22Rv1 (cell line): ENCODE data around the gene NUDT2.

Source experiments
- H3K27ac ChIP-seq: fragments of 450-650 bp; 2 replicates; pipeline ENCODE4 v1.5.1; 2017
- ZFX ChIP-seq: fragments of 450-650 bp; IDR thresholded peaks from 2 replicates; pipeline ENCODE4 v1.6.1; 2017; ENCODE audit warnings: antibody characterized with exemption, borderline replicate concordance
- TF ChIP-seq, protein P1 (sequence below): fragments of 450-650 bp; IDR thresholded peaks from 2 replicates; pipeline ENCODE4 v1.5.1; 2017; ENCODE audit warnings: mild to moderate bottlenecking

The NUDT2 gene

DNA sequence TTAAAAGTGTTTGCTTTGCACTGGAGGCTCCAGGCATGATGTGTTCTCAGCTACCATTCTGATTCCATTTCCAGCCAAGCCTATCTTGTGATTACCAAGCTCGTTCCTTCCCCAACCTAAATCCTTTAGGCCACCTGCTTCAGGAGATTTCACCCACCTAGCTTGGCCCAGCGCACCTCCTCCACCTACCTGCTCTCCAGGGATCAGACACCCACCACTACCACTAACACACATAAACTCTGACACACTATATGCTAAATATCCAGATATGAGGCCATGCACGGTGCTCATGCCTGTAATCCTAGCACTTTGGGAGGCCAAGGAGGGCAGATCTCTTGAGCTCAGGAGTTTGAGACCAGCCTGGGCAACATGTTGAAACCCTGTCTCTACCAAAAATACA lies 45.0 kb downstream of the NUDT2 start:
- no peak for TF ChIP-seq ZFX
- TF ChIP-seq, protein P1, sequence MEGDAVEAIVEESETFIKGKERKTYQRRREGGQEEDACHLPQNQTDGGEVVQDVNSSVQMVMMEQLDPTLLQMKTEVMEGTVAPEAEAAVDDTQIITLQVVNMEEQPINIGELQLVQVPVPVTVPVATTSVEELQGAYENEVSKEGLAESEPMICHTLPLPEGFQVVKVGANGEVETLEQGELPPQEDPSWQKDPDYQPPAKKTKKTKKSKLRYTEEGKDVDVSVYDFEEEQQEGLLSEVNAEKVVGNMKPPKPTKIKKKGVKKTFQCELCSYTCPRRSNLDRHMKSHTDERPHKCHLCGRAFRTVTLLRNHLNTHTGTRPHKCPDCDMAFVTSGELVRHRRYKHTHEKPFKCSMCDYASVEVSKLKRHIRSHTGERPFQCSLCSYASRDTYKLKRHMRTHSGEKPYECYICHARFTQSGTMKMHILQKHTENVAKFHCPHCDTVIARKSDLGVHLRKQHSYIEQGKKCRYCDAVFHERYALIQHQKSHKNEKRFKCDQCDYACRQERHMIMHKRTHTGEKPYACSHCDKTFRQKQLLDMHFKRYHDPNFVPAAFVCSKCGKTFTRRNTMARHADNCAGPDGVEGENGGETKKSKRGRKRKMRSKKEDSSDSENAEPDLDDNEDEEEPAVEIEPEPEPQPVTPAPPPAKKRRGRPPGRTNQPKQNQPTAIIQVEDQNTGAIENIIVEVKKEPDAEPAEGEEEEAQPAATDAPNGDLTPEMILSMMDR: no peak

GRCh38 chr9:34374905-34375552 lies 45.7 kb downstream of the NUDT2 start:
- TF ChIP-seq, protein P1: peak; percentile 53
- no peak for TF ChIP-seq ZFX
- H3K27ac ChIP-seq: peak overlapping the region; percentile 89

More for the DNA sequence above, 45.0 kb downstream of the NUDT2 start:
- peak overlapping the region; percentile 89 for H3K27ac ChIP-seq

- peak overlapping the region; percentile 89 for H3K27ac ChIP-seq
Measured at GRCh38 chr9:34375901-34376595, 46.7 kb downstream of the NUDT2 start.

DNA sequence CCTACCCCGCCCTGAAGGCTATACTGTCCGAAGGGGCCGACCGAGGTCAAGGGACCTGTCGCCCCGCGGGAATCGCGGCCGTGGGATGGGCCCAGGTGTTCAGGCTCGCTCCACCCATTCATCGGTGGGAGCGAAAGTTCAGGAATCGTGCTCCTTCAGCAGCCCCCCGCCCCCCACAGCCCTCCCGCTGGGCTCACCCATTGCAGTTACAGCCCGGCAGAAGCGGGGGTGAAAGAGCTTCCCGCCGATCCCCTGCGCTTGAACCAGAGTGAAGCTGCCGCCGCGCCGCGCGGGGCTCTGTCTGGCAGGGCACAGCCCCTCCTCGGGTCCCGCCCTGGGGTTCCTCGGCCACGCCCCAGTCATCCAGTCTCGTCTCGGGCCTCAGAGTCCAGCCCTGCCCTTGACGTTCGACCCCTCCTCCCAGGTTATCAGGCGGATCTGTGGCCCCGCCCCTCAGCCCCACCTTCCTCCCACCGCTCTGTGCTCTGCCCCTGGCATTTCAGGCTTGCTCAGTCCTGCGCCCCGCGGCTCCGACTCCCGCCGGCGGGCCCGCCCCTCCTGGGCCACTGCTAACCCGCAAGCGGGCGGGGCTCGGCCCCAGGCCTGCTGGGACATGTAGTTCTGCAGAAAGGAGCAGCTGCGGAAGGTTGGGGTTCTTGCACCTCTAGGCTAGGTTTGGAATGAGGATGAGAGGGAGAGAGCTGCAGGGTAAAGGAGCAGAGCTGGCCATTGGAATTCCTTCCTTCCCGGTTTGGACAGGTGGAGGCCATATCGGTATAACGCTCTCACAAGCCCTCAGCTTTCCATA lies 47.4 kb downstream of the NUDT2 start, which contains the start of gene MYORG:
TSS of gene MYORG (minus strand) at position 303 of the 808 bp plus-strand sequence. CDS start 3,955 bp downstream, outside the sequence.
- peak within 1 kb of the TSS; percentile 89 for H3K27ac ChIP-seq
- TF ChIP-seq ZFX: no peak

More at GRCh38 chr9:34375901-34376595, 46.7 kb downstream of the NUDT2 start:
- TF ChIP-seq, protein P1: peak; percentile 74
- no peak for TF ChIP-seq ZFX

- peak overlapping the region; percentile 89 for H3K27ac ChIP-seq
Measured at GRCh38 chr9:34377404-34377746, 48.0 kb downstream of the NUDT2 start.

GRCh38 chr9:34378376-34379060 lies 49.1 kb downstream of the NUDT2 start:
- TF ChIP-seq, protein P1: no peak
- no peak for TF ChIP-seq ZFX
- H3K27ac ChIP-seq: no peak overlapping the region

More at GRCh38 chr9:34377404-34377746, 48.0 kb downstream of the NUDT2 start:
- TF ChIP-seq, protein P1: no peak
- TF ChIP-seq ZFX: no peak

- H3K27ac ChIP-seq: peak overlapping the region; percentile 52
- TF ChIP-seq, protein P1: peak; percentile 100
- no peak for TF ChIP-seq ZFX
Measured at GRCh38 chr9:34379334-34380033, 50.1 kb downstream of the NUDT2 start.
